T1000 (cell line): ENCODE data around the gene GALM.
"Not testable (repeated sequence)": the region's sequence is repeated elsewhere in the genome, so short reads cannot be mapped to it uniquely, and the experiment has no call there.

Experiments used
- DNase-seq: peaks from one replicate; lab custom pipeline; 2025; ENCODE audit warnings: mixed read lengths; lab: John Stamatoyannopoulos, UW

GALM gene

DNA sequence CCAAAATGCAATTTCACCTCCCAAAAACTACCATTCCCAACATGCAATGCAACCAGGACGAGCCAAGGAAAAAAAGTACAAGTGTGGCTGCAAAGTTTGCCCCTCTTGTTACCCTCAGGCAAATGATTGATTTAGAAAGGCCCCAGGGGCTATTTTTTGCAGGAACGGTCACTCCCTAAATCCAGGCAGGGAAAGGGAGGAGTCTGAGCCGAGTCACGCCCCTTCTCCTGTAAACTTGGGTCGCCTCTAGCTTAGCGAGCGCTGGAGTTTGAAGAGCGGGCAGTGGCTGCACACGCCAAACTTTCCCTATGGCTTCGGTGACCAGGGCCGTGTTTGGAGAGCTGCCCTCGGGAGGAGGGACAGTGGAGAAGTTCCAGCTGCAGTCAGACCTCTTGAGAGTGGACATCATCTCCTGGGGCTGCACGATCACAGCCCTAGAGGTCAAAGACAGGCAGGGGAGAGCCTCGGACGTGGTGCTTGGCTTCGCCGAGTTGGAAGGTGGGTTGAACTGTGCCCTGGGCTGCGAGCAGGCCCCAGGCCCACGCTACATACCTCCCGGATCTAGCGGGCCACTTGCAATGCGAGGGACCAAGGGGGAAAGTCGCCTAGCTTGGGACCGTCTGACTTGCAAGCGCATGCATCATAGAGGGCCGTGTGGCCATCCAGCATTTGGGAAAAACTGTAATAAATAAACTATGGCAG, at the start of gene GALM:
GALM (plus strand) TSS at position 261 of the 702 bp plus-strand sequence; CDS start at position 309, 48 bp downstream.
- peak; percentile 87 for DNase-seq

DNA sequence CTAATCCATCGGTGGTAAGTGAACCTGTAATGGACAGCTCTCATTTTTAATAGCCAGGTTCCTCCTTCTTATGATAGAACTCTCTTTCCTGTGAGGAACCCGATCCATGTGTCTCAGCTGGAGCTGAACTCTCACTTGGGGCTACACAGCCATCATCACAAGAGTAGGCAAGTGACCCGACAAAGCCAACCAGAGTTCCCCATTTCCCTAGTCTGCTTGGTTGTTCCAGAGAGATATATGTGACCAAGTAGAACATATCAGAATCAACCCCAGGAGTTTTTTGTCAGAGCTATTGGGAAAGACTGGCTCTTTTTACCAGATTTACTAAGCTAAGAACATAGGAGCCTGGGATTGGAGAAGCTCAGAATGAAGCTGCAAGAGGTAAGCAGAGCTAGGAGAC, 48.6 kb upstream of the GALM start:
- DNase-seq = no peak

DNA sequence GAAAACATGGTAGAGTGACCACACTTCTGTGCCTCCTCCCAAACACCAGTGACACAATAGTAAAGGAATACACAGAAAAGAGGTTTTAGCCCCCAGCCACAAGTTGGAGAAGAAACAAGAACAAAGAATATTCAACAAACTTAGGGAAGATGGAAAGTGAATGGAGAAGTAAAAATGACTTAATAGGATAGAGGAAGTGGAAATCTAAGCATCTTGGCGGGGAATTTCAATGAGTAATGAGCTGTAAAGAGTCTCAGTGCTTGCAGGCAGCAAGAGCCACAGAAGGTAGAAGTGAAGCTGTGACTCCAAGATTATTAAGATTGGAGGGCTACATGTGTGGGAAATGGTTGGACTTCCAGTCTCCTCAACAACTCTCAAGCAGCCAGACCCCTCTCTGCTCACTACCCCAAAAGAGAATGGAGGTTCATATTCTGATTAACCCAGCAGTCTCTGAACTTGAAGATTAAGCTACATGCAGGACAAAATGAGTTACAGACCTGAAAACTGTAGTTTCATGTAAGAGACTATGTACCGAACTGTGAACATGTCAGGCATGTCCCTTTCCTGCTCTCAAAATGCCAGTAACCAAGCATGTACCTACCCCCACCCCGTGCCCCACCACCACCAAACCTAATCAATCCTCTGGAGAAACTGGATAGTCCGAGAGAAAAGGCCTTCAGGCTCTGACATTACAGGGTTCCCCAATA, 46.3 kb upstream of the GALM start:
- no peak for DNase-seq

DNA sequence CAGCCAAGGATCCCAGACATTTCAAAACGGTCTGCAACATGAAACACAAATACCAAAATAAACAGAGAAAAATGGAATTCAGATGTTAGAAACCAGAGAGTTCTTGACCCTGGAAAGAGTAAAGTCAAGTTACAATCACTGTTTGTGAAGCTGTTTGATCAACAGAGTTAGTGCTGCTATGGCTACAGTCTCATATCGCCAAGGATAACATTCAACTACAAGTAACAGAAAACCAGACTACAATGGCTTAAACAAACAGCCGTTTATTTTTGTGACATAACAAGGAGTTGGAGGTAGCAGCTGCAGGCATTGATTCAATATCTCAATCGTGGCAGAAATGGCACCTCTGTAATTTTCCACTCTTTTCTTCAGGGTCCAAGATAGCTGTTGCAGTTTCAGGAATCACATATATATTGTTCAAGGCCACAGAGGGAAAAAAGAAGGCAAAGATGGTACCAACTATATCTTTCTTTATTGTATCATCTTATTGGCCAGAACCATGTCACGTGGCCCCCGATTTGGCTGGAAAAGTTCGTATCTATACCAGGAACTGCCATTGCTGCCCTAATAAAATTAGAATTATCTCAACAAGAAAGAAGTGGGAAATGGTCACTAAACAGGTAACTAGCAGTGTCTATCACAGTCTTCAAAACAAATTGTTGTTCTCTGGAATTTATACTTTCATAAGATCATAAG, 45.5 kb upstream of the GALM start:
- no peak for DNase-seq

DNA sequence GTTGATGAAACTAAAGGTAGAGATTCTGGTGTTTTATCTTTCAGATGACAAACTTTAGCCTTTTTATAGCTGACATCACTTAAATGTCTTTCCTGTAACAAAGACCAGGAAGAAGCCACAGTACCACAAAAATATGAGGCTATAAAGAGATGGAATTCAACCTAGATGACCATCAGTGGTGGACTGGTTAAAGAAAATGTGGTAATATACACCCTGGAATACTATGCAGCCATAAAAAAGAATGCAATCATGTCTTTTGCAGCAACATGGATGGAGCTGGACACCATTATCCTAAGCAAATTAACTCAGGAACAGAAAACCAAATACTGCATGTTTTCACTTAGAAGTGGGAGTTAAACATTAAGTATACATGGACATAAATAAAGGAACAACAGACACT, 44.9 kb upstream of the GALM start:
- DNase-seq = no peak

DNA sequence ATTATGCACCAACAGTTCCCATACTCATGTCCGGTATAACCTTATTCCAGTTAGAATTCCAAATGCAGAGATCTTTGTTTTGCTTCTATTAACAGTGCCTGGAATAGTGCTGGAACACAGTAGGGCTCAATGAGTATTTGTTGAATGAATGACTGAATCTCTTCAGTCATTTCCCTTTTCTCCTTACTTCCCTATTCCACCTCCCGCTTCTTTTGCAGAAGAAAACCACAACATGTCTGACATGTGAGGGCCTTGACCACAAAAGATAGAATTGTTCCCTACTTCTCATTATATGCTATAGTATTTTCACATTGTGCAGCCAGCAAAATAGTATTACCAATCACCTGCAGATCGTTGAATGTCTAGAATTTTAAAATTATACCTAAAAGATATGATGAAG, 43.7 kb upstream of the GALM start:
- DNase-seq = no peak

DNA sequence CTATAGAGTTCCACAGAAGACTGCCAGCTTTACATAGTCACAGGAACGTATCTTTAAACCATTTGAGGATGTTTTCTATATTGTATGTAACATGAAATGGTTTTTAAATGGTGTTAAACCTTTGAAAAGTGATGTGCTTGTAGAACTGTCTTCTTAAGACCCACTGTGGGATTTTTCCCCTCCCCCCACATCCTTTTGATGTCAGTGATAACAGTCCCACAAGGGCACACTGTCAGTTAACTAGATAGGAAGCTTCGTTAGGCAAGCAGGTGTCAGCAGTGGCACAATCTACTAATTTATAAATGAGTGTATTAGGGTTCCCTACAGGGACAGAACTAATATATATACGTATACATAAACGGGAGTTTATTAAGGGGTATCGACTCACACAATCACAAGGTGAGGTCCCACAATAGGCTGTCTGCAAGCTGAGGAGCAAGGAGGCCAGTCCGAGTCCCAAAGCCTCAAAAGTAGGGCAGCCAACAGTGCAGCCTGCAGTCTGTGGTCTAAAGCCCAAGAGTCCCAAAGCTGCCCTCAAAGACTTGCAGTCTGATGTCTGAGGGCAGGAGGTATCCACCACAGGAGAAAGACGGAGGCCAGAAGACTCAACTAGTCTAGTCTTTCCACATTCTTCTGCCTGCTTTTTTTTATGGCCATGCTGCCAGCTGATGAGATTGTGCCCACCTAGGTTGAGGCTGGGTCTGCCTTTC, 39.4 kb upstream of the GALM start:
- no peak for DNase-seq

DNA sequence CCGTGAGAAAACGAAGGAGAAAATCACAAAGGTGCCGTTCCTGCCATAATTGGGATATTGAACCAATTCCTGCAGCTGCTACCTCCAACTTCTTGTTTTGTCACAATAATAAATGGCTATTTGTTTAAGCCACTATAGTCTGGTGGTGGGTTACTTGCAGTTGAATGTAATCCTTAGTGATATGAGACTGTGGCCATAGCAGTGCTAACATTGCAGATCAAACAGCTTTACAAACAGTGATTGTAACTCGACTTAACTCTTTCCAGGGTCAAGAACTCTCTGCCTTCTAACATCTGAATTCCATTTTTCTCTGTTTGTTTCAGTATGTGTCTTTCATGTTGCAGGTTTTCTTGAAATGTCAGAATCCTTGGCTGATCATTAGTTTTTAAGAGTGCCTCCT, 38.5 kb upstream of the GALM start:
- no peak for DNase-seq

DNA sequence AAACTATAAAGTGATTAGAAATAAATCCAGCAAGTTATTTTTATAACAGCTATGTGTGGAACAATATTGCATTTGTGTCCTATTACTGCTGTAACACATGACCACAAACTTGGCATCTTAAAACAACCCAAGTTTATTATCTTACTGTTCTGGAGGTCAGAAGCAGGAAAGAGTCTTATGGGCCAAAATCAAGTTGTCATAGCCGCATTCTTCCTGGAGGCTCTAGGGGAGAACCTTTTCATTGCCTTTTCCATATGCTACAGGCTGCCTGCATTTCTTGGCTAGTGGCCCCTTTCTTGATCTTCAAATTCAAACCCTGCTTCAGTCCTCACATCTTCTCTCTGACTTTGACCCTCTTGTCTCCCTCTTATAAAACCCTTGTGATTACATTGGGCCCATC, 36.2 kb upstream of the GALM start:
- no peak for DNase-seq

DNA sequence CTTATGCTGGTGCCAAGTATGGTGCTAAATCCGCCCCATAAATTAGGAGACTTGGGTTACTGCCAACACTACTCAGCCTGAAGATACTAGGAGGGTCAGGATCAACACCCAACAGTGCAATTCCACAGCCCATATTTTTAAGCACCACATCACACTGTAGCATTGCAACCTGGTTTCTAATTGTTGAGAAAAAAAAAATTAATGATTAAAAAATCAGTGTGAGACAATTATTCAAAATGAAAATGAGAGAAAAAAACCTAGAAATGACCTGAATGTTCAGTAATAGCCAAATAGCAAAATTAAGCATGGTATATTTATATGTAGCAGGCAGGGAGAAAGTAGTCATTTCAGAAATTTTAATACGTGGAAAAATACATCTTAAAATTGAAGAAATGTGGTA, 33.9 kb upstream of the GALM start:
- DNase-seq = no peak

DNA sequence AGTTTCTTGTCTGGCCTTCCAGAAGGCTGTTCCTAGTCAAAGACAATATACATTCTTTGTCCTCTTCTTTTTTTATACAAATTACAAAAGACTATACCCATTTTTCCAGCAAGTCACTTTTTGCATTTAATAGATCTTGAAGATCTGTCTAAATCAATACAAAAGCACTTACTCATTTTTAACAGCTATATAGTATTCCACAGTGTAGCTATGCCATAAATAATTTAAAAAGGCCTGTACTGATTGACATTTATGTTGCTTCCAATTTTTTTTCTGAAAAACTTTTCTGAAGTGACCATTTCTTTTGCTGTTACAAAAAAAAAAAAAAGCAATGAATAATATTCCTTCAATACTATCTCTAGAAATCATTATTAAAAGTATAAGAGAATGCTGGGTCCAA, 32.9 kb upstream of the GALM start:
- DNase-seq = no peak

DNA sequence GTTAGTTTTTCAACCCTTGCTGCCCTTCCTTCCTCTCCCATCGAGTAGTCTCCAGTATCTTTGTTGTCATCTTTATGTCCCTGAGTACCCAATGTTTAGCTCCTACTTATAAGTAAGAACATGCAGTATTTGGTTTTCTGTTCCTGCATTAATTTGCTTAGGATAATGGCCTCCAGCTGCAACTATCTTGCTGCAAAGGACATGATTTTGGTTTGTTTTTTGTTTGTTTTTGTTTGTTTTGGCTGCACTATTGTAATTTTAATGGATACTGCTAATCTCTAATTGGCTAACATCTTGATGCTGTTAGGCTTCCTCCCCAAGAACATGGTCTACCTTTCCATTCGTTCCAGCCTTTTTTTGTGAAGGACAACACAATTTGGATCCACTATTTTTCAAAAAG, 32.0 kb upstream of the GALM start:
- DNase-seq = no peak

DNA sequence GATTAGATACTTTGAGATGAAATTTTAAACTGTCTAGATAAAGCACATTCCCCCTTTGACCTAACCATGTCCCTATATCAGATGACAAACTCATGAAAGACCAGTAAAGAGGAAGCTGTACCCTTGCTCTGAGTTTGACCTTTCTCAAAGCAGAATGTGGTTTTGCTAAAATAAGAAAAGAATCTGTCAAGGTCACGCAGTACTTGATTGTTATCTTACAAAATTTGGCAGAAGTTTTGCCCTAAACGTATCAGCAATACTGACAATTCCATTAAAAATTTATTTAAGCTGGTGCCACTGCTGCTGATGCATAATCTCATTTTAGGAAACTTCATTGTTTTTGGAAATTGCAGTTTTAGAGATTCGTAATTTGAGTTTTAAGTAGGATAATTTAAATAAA, 31.2 kb upstream of the GALM start:
- DNase-seq = no peak

DNA sequence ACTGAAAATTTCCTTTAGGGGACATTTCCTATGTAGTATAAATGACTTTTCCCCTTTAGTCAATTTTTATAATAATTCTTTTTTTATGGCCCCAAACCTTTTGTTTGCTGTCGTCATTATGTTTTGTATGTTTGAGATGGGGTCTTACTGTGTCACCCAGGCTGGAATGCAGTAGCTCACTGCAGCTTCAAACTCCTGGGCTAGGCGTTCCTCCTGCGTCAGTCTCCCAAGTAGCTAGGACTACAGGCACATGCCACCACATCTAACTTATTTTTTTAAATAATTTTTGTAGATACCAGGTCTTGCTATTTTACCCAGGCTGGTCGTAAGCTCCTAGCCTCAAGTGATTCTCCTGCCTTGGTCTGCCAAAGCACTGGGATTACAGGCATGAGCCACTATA, 30.8 kb upstream of the GALM start:
- DNase-seq = no peak

DNA sequence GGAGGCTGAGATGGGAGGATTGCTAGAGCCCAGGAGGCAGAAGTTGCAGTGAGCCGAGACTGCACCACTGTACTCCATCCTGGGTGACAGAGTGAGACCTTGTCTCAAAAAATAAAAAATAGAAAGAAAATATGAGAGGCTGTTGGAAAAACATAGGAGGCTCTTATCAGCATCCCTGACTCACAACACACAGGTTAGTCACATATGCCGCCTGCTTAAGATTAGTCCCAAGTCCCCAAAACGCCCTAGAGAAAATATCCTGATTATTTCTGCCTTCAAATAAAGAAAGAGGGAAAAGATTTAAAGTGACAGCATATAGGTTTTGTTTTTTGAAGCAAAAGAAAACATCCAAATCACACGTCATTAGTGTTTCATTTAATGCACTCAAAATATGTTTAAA, 29.8 kb upstream of the GALM start:
- DNase-seq = no peak

DNA sequence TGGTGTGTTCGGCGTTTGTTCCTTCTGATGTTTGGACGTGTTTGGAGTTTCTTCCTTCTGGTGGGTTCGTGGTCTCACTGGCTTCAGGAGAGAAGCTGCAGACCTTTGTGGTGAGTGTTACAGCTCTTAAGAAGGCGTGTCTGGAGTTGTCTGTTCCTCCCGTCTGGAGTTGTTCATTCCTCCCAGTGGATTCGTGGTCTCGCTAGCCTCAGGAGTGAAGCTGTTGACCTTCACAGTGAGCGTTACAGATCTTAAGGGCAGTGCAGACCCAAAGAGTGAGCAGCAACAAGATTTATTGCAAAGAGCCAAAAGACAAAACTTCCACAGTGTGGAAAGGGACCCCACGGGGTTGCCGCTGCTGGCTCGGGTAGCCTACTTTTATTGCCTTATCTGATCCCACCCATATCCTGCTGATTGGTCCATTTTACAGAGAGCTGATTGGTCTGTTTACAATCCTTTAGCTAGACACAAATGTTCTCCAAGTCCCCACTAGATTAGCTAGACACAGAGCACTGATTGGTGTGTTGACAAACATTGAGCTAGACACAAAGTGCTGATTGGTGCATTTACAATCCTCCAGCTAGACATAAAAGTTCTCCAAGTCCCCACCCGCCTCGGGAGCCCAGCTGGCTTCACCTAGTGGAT, 23.4 kb upstream of the GALM start:
- not testable (repeated sequence) for DNase-seq

DNA sequence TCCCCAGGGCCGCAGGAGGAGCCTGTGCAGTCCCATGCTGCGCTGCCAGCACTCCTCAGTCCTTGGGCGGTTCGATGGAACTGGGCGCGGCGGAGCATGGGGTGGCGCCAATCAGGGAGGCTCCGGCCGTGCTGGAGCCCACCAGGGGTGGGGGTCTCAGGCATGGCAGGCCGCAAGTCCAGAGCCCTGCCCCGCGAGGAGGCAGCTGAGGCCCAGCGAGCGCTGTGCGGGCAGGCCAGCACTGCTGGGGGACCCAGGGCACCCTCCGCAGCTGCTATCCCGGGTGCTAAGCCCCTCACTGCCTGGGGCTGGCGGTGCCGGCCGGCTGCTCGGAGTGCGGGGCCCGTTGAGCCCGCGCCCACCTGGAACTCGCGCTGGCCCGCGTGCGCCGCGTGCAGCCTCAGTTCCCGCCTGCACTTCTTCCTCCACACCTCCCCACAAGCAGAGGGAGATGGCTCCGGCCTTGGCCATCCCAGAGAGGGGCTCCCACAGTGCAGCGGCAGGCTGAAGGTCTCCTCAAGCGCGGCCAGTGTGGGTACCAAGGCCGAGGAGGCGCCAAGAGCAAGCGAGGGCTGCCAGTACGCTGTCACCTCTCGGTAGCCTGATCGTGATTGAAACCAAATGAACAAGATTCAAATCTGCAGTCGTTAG, 22.8 kb upstream of the GALM start:
- no peak for DNase-seq

DNA sequence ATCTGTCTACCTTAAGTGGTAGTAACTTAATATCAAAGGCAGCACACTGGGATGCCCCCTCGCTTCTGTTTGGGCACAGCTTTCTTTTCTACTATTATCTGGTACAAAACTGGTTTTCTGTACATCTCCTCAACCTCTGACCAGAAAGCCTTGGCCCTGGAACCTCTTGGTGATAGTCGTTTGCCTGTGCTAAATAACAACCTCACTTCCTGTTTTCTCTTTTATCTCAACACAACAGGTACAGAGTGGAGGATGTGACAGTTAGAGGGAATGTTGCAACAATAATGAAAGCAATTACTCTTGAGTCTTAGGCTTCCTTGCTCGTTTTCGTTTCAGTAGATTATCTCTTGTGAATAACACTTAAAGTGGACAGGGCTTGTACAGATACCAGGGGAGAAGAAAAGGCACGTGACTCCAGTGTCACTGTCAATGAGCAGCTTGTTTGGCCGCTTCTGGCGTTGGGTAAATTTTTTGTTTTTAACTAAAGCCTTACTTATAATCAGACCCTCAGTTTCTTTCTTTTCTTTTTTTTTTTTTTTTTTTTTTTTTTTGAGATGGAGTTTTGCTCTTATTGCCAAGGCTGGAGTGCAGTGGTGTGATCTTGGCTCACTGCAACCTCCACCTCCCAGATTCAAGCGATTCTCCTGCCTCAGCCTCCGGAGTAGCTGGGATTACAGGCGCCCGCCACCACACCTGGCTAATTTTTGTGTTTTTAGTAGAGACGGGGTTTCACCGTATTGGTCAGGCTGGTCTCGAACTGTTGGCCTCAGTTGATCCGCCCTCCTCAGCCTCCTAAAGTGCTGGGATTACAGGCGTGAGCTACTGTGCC, 22.0 kb upstream of the GALM start:
- DNase-seq = not testable (repeated sequence)

DNA sequence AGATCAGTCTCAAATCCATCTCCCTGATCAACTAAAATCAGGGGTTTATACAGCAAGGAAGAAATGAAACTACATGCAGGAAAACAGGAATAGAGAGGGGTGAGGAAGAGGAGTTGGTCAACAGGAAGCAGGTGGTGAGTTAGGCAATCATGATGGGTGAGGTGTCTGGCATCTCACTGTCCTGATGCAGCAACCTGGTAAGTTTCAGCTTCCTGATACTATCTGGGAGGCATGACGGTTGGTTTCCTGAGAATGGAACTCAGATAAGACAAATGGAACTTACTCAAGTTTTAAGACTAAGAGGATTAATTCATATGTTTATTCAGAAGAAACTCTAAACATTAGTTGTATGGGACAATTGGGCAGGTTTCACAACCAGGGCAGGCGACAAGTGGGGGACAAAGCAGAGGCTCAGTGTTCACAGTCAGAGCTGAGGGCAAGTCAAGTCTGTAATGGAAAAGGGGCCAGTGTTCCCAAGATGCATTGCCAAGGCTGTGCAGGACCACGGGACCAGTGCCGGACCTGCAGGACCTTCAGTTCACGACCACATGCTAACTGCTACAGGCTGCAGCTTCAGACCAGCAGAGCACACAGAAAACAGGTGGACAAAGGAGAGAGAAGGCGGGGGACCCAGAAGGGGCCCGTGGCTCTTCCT, 17.7 kb upstream of the GALM start:
- DNase-seq = no peak

DNA sequence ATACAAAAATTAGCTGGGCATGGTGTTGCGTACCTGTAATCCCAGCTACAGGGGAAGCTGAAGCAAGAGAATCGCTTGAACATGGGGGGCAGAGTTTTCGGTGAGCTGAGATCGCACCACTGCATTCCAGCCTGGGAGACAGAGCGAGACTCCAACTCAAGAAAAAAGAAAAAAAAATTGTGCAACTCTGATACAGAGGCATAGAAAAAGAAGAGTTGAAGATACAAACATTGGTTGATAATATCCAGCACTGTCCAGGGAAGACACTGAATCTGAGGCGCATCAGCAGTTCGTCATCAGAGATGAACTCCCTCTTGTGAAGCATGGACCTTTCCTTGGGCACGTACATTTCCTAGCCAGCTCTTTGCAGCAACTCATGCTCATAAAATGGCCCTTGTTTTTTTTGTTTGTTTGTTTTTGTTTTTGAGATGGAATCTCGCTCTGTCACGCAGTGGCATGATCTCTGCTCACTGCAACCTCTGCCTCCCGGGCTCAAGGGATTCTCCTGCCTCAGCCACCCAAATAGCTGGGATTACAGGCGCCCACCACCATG, 16.7 kb upstream of the GALM start:
- DNase-seq = no peak
